AG08395 (cell line): ENCODE measurements around the gene GAS2L1.

Experiments
- DNase-seq: peaks from one replicate; pipeline ENCODE4 v3.0.0; 2012; ENCODE audit warnings: mixed read lengths, low spot score

Gene GAS2L1

GRCh38 chr22:29328055-29328454 lies 21.6 kb downstream of the GAS2L1 start:
- DNase-seq: no peak

GRCh38 chr22:29328566-29329500 lies 22.4 kb downstream of the GAS2L1 start:
- DNase-seq: no peak

GRCh38 chr22:29329581-29329980 lies 23.1 kb downstream of the GAS2L1 start:
- DNase-seq: no peak

- no peak for DNase-seq
Measured at GRCh38 chr22:29330291-29330690, 23.8 kb downstream of the GAS2L1 start.

GRCh38 chr22:29330753-29331152 lies 24.3 kb downstream of the GAS2L1 start:
- no peak for DNase-seq

GRCh38 chr22:29331213-29331612 lies 24.8 kb downstream of the GAS2L1 start:
- no peak for DNase-seq

GRCh38 chr22:29331658-29332300 lies 25.3 kb downstream of the GAS2L1 start:
- DNase-seq: no peak

GRCh38 chr22:29332886-29333496 lies 26.5 kb downstream of the GAS2L1 start:
- DNase-seq: no peak

GRCh38 chr22:29334148-29334547 lies 27.7 kb downstream of the GAS2L1 start:
- DNase-seq: no peak

GRCh38 chr22:29334696-29335344 lies 28.4 kb downstream of the GAS2L1 start:
- no peak for DNase-seq

GRCh38 chr22:29335656-29336055 lies 29.2 kb downstream of the GAS2L1 start:
- no peak for DNase-seq

GRCh38 chr22:29336751-29337490 lies 30.5 kb downstream of the GAS2L1 start:
- DNase-seq: no peak

GRCh38 chr22:29337631-29338284 lies 31.3 kb downstream of the GAS2L1 start:
- no peak for DNase-seq

GRCh38 chr22:29338398-29338797 lies 31.9 kb downstream of the GAS2L1 start:
- DNase-seq: no peak

- no peak for DNase-seq
Measured at GRCh38 chr22:29339381-29340235, 33.2 kb downstream of the GAS2L1 start.

GRCh38 chr22:29340566-29340965 lies 34.1 kb downstream of the GAS2L1 start:
- no peak for DNase-seq

GRCh38 chr22:29341056-29341848 lies 34.8 kb downstream of the GAS2L1 start:
- DNase-seq: no peak

- DNase-seq: no peak
Measured at GRCh38 chr22:29341849-29342127, 35.3 kb downstream of the GAS2L1 start.

- no peak for DNase-seq
Measured at GRCh38 chr22:29342177-29342576, 35.7 kb downstream of the GAS2L1 start.
